Measurements from ENCODE around the gene DDX47.
"Not testable (repeated sequence)": the region's sequence is repeated elsewhere in the genome, so short reads cannot be mapped to it uniquely, and the experiment has no call there.

Gene DDX47

GRCh38 chr12:12798480-12798879 is 14.7 kb upstream of the DDX47 start:
- no peak for DNase-seq

- DNase-seq: no peak
These were observed 13.8 kb upstream of the DDX47 start for GRCh38 chr12:12799163-12799920.

GRCh38 chr12:12800406-12801180 is 12.6 kb upstream of the DDX47 start:
- no peak for DNase-seq

GRCh38 chr12:12801656-12802055 is 11.5 kb upstream of the DDX47 start:
- not testable (repeated sequence) for DNase-seq

- DNase-seq: peak; percentile 9
These were observed 10.0 kb upstream of the DDX47 start for GRCh38 chr12:12803186-12803585.

- no peak for DNase-seq
These were observed 9.1 kb upstream of the DDX47 start for GRCh38 chr12:12804011-12804410.

- no peak for DNase-seq
These were observed 8.7 kb upstream of the DDX47 start for GRCh38 chr12:12804432-12804886.

- no peak for DNase-seq
These were observed 6.2 kb upstream of the DDX47 start for GRCh38 chr12:12806784-12807516.

GRCh38 chr12:12807517-12807903 is 5.6 kb upstream of the DDX47 start:
- not testable (repeated sequence) for DNase-seq

GRCh38 chr12:12807970-12808702 is 5.0 kb upstream of the DDX47 start:
- no peak for DNase-seq

GRCh38 chr12:12810553-12811021 is 2.6 kb upstream of the DDX47 start:
- DNase-seq: no peak

- peak; percentile 7 for DNase-seq
These were observed 1.8 kb upstream of the DDX47 start for GRCh38 chr12:12811343-12811742.

GRCh38 chr12:12812174-12812573 is 972 bp upstream of the DDX47 start:
- DNase-seq: no peak

- DNase-seq: no peak
These were observed 477 bp upstream of the DDX47 start for GRCh38 chr12:12812618-12813119.

- no peak for DNase-seq
These were observed 4.5 kb downstream of the DDX47 start for GRCh38 chr12:12817616-12818015.

GRCh38 chr12:12818701-12819100 is 5.6 kb downstream of the DDX47 start:
- no peak for DNase-seq

GRCh38 chr12:12819221-12819620 is 6.1 kb downstream of the DDX47 start:
- no peak for DNase-seq

- DNase-seq: no peak
These were observed 6.7 kb downstream of the DDX47 start for GRCh38 chr12:12819752-12820311.

GRCh38 chr12:12820376-12820775 is 7.2 kb downstream of the DDX47 start:
- DNase-seq: not testable (repeated sequence)

GRCh38 chr12:12821975-12822374 is 8.8 kb downstream of the DDX47 start:
- no peak for DNase-seq

- no peak for DNase-seq
These were observed 9.7 kb downstream of the DDX47 start for GRCh38 chr12:12822886-12823285.

GRCh38 chr12:12823300-12823699 is 10.2 kb downstream of the DDX47 start:
- DNase-seq: no peak

Data from midbrain (tissue), 1 donor.